Occipital lobe (tissue), 2 donors: ENCODE results near the gene SRP19. TPM values are rescaled to one million over a fixed set of nuclear protein-coding genes. Genes with fewer than 3 reads are reported as not detected.
A peak's percentile ranks its signal among the peaks of the same experiment; 100 is the strongest.
"Not testable (repeated sequence)": the region's sequence is repeated elsewhere in the genome, so short reads cannot be mapped to it uniquely, and the experiment has no call there.

Experiments
- DNase-seq: peaks from one replicate; lab custom pipeline; 2025; lab: John Stamatoyannopoulos, UW
- total RNA-seq: library from RNA; depleted of rRNA; stranded (reverse); fragments of >200 nt; gene quantifications from one replicate; pipeline ENCODE4 v1.2.3, GENCODE V29; 2014

Gene SRP19
- total RNA-seq, 1 donor from 2014 or later, result 33.8 TPM

DNA sequence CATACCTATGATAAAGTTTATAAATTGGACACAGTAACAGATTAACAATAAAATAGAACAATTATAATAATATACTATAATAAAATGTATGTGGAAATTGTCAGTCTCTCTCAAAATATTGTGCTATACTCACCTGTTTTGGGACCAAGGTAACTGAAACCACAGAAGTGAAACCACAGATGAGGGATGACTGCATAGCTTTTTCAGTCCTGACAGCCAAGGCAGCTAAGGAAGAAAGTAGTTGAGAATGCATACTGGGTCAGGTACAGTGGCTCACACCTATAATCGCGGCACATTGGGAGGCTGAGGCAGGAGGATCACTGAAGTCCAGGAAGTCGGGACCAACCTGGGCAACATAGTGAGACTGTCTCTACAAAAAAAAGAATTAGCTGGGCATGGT is 8.9 kb downstream of the SRP19 start:
- no peak for DNase-seq

- no peak for DNase-seq
These were observed 9.9 kb downstream of the SRP19 start for GRCh38 chr5:112870966-112871365.

DNA sequence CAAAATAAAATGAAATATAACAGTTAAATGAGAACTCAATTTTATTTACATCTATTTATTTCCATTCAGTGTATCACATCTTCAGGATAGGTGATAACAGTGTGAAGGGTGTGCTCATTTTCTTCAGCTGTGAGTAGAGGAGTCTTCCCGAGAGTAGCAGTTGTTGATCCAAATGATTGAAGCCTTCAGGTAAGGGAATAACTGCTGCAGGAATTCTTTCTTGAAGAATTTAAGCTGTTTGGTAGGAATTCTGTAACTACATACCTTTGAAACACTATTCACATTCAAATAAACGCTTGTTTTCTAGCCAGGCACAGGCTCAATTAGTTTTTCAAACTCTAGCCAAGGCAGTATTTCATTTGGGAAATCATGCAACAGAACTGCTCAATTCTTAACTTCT is 15.3 kb downstream of the SRP19 start:
- no peak for DNase-seq

DNA sequence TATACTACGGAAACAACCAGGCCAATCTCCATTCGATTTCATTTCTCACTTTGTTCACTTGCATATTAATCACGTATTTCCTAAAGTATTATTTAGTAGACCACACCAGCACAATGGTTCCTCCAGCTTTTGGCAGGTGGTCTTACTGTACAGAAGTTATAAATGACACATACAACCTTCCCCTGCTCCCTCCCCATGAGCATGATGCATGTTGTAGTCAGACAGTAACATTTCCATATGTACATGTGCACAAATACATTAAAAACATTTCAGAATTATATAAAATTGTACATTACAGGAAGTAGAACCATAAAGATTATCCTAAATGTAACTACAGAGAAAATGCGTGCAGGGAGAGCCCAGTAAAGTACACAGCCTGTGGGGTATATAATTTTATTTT is 17.0 kb downstream of the SRP19 start:
- no peak for DNase-seq

DNA sequence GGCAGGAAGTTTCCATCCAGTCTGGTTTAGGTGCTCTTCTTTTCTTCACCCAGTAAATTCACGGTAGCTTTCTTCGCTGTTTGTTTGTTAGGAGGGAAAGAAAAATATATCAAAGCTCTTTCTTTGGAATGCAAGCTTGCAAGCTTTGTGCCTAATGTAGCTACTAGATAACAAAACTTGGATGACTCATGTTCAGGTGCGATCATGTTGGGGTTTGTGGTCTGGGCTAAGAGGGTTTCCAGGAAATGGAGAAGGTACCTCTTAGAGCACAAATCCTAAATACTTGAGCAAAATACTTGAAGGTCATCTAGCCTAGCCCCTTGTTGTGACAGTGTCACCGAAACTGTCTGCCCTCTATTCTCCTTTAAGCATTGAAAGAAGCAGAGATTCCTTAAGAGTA is 17.7 kb downstream of the SRP19 start:
- no peak for DNase-seq

DNA sequence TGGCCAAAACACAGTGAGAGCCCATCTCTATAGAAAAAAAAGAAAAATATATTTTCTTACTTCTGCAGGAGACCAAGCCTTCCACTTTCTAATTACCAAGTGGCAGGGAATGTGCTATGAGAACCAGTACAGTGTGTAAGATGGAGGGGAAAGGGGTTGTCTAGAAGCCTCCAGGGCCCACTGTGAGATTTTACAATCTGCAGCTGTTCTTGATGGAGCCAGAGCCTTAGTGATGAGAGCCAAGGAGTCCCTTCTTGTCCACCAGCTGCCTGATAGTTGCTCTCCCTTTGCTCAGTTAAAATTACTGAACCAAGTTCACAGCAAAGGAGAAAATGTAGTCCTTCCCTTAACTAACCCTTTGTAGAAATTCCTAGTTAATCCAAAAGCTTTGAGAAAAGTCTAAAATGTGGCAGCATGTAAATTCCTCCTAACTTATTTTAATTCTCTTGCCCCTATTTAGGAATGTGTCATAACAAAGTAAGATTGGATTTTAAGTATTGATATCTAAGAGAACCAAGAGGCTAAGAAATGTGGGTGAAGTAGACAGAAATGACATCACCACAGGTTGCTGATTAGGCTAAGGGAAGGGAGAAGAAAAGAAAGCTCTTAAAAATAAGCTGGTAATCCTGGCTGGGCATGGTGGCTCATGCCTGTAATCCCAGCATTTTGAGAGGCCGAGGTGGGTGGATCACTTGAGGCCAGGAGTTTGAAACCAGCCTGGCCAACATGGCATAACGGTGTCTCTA is 19.3 kb downstream of the SRP19 start:
- DNase-seq, result no peak

DNA sequence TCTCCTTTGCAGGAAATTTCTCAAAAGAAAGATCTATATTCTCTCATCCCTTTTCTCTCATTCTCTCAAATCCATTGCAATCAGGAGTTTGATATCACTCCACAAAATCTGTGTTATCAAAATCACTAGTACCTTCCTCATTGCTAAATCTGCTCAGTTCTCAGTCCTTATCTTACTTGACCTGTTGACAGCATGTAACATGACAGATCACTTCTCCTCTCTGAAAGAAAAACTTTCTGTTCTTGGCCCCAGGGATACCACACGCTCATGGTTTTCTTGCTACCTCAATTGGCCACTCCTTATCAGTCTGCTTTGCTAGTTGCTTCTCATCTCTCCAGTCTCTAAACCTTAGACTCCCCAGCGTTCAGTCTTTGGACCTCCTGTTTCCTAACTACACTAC is 22.1 kb downstream of the SRP19 start:
- no peak for DNase-seq

GRCh38 chr5:112885001-112885400 is 23.9 kb downstream of the SRP19 start:
- peak; percentile 6 for DNase-seq

GRCh38 chr5:112886975-112887374 is 25.9 kb downstream of the SRP19 start:
- no peak for DNase-seq

GRCh38 chr5:112892066-112892465 is 31.0 kb downstream of the SRP19 start:
- not testable (repeated sequence) for DNase-seq

- no peak for DNase-seq
These were observed 31.7 kb downstream of the SRP19 start for GRCh38 chr5:112892776-112893175.

GRCh38 chr5:112895682-112896081 is 34.6 kb downstream of the SRP19 start:
- DNase-seq, result no peak

GRCh38 chr5:112902561-112902960 is 41.5 kb downstream of the SRP19 start:
- DNase-seq, result no peak

DNA sequence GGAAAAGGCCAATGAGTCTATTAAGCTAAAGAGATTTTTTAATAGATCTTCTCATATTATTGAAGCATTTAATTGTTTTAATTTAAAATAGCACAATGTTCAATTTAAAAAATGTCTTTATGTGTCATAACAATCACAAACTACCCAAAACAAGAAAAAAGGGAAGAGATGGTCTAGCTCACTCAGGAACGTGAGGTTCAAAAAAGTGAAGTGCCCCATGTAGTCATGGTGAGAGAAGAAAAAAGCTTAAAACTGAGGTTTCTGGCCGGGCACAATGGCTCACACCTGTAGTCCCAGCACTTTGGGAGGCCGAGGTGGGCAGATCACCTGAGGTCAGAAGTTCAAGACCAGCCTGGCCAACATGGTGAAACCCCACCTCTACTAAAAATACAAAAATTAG is 43.9 kb downstream of the SRP19 start:
- DNase-seq, result not testable (repeated sequence)

- no peak for DNase-seq
These were observed 45.5 kb downstream of the SRP19 start for GRCh38 chr5:112906637-112907036.

GRCh38 chr5:112907166-112907631 is 46.1 kb downstream of the SRP19 start:
- peak; percentile 24 for DNase-seq

DNA sequence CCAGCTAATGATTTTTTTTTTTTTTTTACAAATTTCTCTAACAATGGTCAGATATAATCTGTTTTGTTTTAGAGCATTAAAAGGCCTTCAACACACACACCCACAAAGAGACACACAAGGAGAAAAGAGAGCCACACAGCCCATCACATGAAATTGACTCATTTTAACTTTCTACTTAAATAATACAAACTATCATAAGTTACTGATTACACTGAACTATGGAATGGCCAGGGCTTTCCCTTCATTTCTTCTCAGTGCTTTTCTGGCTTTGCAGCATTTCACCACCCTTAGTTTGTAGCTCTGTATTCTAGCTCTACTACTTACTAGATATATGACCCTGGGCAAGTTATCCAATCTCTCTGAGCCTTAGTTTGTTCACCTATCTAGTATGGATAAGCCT is 47.8 kb downstream of the SRP19 start:
- no peak for DNase-seq

DNA sequence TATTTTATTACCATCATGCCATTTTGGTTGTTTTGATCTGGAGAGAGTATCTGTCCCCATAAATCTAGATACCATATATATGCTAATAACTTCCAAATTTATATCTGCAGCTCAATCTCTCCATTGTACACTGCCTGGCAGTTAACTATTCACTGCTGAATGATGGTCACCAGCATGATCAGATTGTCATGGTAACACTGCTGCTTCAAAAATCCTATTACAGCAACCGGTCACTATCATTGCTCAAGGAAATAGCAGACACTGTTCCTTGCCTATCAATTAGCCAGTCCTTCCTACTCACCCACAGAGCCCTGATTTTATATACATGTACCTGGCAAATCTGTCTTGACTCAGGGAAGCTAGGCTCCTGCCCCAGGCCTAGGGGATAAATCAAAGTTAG is 49.4 kb downstream of the SRP19 start:
- DNase-seq, result no peak

DNA sequence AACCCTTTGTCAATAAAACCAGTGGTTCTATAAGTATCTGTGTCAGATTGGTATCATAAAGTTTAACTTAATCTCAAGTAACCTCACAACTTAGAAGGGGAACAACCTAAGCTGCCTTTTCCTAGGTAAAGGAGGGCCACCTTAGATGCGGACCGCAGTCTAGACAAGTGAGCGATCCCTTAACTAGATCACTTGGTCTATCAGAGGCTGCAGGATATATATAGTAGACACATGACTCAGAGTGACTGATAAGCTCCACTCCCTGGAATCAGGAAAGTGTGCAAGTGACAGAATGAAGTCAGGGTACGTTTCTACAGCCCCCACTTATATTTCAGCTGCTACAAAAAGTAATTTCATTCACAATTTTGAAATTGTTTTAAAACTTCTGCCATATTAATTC is 53.5 kb downstream of the SRP19 start:
- no peak for DNase-seq

DNA sequence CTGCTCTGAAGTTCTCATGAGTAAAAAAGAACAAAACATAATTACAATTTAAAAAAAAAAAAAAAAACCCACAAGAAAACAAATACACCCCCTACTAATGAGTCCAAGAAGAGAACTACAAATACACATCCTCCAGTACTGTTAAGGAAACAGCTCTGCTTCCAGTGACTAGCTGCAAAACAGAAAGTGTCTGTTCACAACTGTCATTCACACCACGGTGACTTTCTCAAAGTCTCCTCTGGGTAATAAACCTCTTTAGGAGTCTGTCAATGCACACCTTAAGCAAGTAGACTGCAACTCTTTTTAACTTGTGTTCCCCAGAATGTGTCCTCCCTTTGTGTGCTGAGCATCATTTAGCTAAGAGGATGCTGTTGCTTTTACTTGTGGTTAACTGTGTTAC is 54.7 kb downstream of the SRP19 start:
- DNase-seq, result no peak

DNA sequence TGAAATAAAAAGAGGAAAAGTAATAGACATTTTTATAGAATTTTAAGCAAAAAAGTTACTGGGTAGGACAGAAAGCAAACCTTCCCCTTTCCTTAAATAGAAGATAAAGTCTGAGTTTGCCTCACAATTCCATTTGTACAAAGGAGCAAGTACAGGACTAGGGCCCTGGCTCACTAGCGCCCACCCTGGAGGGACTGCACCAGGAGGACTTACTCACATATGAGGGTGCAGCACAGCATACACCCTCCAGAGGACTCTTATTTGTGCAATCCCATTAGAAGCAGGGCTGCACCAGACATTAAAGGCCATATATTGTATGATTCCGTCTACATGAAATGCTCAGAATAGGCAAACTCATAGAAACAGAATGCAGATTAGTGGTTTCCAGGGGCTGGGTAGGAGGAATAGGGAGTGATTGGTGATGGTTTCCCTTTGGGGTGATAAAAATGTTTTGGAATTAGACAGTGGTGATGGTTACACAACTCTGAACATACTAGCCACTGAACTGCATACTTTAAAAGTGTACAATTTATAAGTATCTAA is 56.4 kb downstream of the SRP19 start:
- no peak for DNase-seq

DNA sequence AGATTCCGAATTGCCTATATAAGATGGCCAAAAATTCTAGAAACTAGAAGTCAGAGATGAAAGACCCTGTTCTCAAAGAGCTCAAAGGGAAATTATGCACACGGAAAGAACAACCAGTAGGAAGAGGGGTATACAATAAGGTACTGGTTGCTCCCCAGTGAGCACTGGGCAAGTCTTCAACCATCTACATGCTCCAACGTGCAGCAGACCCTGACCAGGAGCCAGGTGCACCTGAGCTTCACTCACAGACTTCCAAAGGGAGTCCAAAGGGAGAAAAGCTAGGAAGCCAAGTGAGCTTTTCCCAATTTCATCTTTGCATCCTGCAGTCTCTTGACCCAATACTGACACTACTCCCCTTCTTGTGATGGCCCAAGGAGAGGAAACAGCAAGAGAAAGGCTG is 57.0 kb downstream of the SRP19 start:
- no peak for DNase-seq

- no peak for DNase-seq
These were observed 57.6 kb downstream of the SRP19 start for GRCh38 chr5:112918679-112919078.
